Activated naive CD4-positive, alpha-beta T cell treated with anti-CD3 and anti-CD28 coated beads for 36 hours (primary cell): Measurements from ENCODE around the gene DDT. TPM values are rescaled to one million over a fixed set of nuclear protein-coding genes. Genes with fewer than 3 reads are reported as not detected.
"Not testable (repeated sequence)": the region's sequence is repeated elsewhere in the genome, so short reads cannot be mapped to it uniquely, and the experiment has no call there.

Experiments
- CTCF ChIA-PET: fragments of 350-600 bp; sonication (Branson Sonifier 250); formaldehyde crosslinking; loops from one replicate; lab custom pipeline; 2021; ENCODE audit warnings: antibody characterized with exemption; lab: Charles Lee
- DNase-seq: peaks from one replicate; pipeline ENCODE4 v3.0.0-alpha.2; 2020
- H3K27ac Mint-ChIP-seq: one replicate; pipeline ENCODE4 v1.8.0; 2021; ENCODE audit warnings: mild to moderate bottlenecking, mixed read lengths
- H3K27me3 Mint-ChIP-seq: one replicate; pipeline ENCODE4 v1.8.0; 2021; ENCODE audit warnings: low read depth, mixed read lengths
- H3K36me3 Mint-ChIP-seq: one replicate; pipeline ENCODE4 v1.8.0; 2021; ENCODE audit warnings: low read depth, mixed read lengths
- H3K4me1 Mint-ChIP-seq: one replicate; pipeline ENCODE4 v1.8.0; 2021; ENCODE audit warnings: low read depth, mixed read lengths
- H3K4me3 Mint-ChIP-seq: one replicate; pipeline ENCODE4 v1.8.0; 2021; ENCODE audit warnings: mild to moderate bottlenecking, moderate library complexity, mixed read lengths
- H3K9me3 Mint-ChIP-seq: one replicate; pipeline ENCODE4 v1.8.0; 2021; ENCODE audit warnings: mixed read lengths
- intact Hi-C: fragments of 100-400 bp; cut with micrococcal nuclease; formaldehyde crosslinking; loops from one replicate; pipeline ENCODE4 v1.15.1; 2023
- total RNA-seq, 2 experiments: library from RNA; stranded (reverse); gene quantifications; one replicate each; pipeline ENCODE4 v1.2.3, GENCODE V29; 2021

The DDT gene
- 100 to 1,000 TPM; 107 to 125 TPM for total RNA-seq

GRCh38 chr22:23974345-23974744, at the start of gene DDT:
DDT (minus strand) TSS chr22:23974441; CDS start chr22:23974414, 27 bp downstream.
- H3K36me3 Mint-ChIP-seq: peaks cover 15% of the 10 kb centered on the region
- intact Hi-C loops, H3K9me3 Mint-ChIP-seq: not testable (repeated sequence)

GRCh38 chr22:24023204-24023789, 49.1 kb upstream of the DDT start:
- Mint-ChIP-seq H3K4me3 (no peak overlapping the region), H3K27me3 (no peaks in the 10 kb centered on the region), H3K36me3 (peaks cover 25% of the 10 kb centered on the region), H3K4me1 (peaks cover 61% of the 10 kb centered on the region), H3K9me3 (peaks cover 5% of the 10 kb centered on the region), H3K27ac (peak overlapping the region; percentile 82)
- CTCF ChIA-PET: interaction anchor here (0.8 kb wide), 1 partner anchor 11 kb away, joined by 3 read pairs; no protein-coding TSS in a partner anchor
- intact Hi-C loops: no loop called here
- DNase-seq: no peak

More at GRCh38 chr22:23974345-23974744, at the start of gene DDT:
- H3K27me3 Mint-ChIP-seq, H3K4me3 Mint-ChIP-seq, CTCF ChIA-PET, H3K27ac Mint-ChIP-seq, DNase-seq: not testable (repeated sequence)
- H3K4me1 Mint-ChIP-seq: peaks cover 15% of the 10 kb centered on the region

DNA sequence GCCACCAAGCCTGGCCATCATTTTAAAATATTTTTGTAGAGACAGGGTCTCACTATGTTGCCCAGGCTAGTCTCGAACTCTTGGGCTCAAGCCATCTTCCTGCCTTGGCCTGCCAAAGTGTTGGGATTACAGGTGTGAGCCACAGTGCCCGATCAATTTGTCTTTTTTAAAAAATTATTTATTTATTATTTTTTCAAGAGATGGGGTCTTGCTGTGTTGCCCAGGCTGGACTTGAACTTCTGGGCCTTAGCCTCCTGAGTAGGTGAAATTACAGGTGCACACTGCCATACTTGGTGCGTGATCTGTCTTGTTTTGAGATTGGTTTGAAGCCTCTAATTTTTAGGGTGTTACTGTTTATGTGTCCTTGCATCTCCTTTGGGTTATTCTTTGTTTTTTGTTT, 47.1 kb upstream of the DDT start:
- Mint-ChIP-seq H3K4me1 (peaks cover 62% of the 10 kb centered on the region), H3K36me3 (peaks cover 29% of the 10 kb centered on the region), H3K9me3 (peaks cover 5% of the 10 kb centered on the region), H3K27ac (no peak overlapping the region), H3K27me3 (no peaks in the 10 kb centered on the region), H3K4me3 (no peak overlapping the region)
- CTCF ChIA-PET: no interaction called here
- intact Hi-C loops: no loop called here
- no peak for DNase-seq

GRCh38 chr22:24016156-24016555, 41.9 kb upstream of the DDT start:
- peaks cover 28% of the 10 kb centered on the region for H3K36me3 Mint-ChIP-seq
- intact Hi-C loops: no loop called here
- CTCF ChIA-PET: no interaction called here
- H3K27ac Mint-ChIP-seq: no peak overlapping the region
- H3K4me3 Mint-ChIP-seq: no peak overlapping the region
- H3K27me3 Mint-ChIP-seq: no peaks in the 10 kb centered on the region
- peaks cover 43% of the 10 kb centered on the region for H3K4me1 Mint-ChIP-seq
- no peak for DNase-seq
- no peaks in the 10 kb centered on the region for H3K9me3 Mint-ChIP-seq

GRCh38 chr22:24011735-24012068, 37.5 kb upstream of the DDT start:
- no peak for DNase-seq
- CTCF ChIA-PET: interaction anchor here (1.0 to 1.1 kb wide), 2 partner anchors 11 to 18 kb away, joined by 3 read pairs; no protein-coding TSS in a partner anchor
- peaks cover 25% of the 10 kb centered on the region for H3K4me1 Mint-ChIP-seq

GRCh38 chr22:24010018-24010391, 35.8 kb upstream of the DDT start:
- Mint-ChIP-seq H3K4me3 (peak overlapping the region; percentile 23), H3K36me3 (peaks cover 8% of the 10 kb centered on the region), H3K4me1 (peaks cover 19% of the 10 kb centered on the region), H3K27ac (no peak overlapping the region), H3K9me3 (no peaks in the 10 kb centered on the region), H3K27me3 (no peaks in the 10 kb centered on the region)
- intact Hi-C loops: loop anchor here (2.0 kb wide), 2 partner anchors 425 to 545 kb away; partner anchors contain the start of genes GUCD1 and SNRPD3
- DNase-seq: no peak
- CTCF ChIA-PET: interaction anchor here (0.9 to 1.4 kb wide), 5 partner anchors 28 to 233 kb away, joined by 3 to 9 read pairs (median 4); partner anchors contain the start of gene MIF

More at GRCh38 chr22:24011735-24012068, 37.5 kb upstream of the DDT start:
- no peaks in the 10 kb centered on the region for H3K27me3 Mint-ChIP-seq
- H3K27ac Mint-ChIP-seq: peak overlapping the region; percentile 89
- intact Hi-C loops: loop anchor here (1.0 to 2.0 kb wide), 3 partner anchors 224 to 543 kb away; partner anchors contain the start of genes GUCD1 and SNRPD3
- peak overlapping the region; percentile 95 for H3K4me3 Mint-ChIP-seq
- no peaks in the 10 kb centered on the region for H3K9me3 Mint-ChIP-seq
- H3K36me3 Mint-ChIP-seq: peaks cover 14% of the 10 kb centered on the region

GRCh38 chr22:24009227-24010017, 35.2 kb upstream of the DDT start:
- DNase-seq: no peak
- Mint-ChIP-seq H3K27me3 (no peaks in the 10 kb centered on the region), H3K9me3 (no peaks in the 10 kb centered on the region), H3K27ac (no peak overlapping the region), H3K36me3 (peaks cover 6% of the 10 kb centered on the region), H3K4me1 (peaks cover 16% of the 10 kb centered on the region), H3K4me3 (no peak overlapping the region)
- CTCF ChIA-PET: interaction anchor here (0.9 kb wide), 1 partner anchor 234 kb away, joined by 4 read pairs; no protein-coding TSS in a partner anchor
- intact Hi-C loops: loop anchor here (2.0 to 10.0 kb wide), 3 partner anchors 165 to 545 kb away; partner anchors contain the start of genes GUCD1 and SNRPD3

GRCh38 chr22:24008381-24009226, 34.4 kb upstream of the DDT start:
- Mint-ChIP-seq H3K9me3 (no peaks in the 10 kb centered on the region), H3K36me3 (peaks cover 2% of the 10 kb centered on the region), H3K27ac (no peak overlapping the region), H3K27me3 (no peaks in the 10 kb centered on the region), H3K4me3 (no peak overlapping the region), H3K4me1 (peaks cover 12% of the 10 kb centered on the region)
- DNase-seq: no peak
- CTCF ChIA-PET: interaction anchor here (1.0 kb wide), 1 partner anchor 149 kb away, joined by 3 read pairs; no protein-coding TSS in a partner anchor
- intact Hi-C loops: loop anchor here (10.0 kb wide), 1 partner anchor 166 kb away; no protein-coding TSS in a partner anchor

- CTCF ChIA-PET: interaction anchor here (1.0 kb wide), 1 partner anchor 149 kb away, joined by 3 read pairs; no protein-coding TSS in a partner anchor
- intact Hi-C loops: loop anchor here (10.0 kb wide), 1 partner anchor 167 kb away; no protein-coding TSS in a partner anchor
- Mint-ChIP-seq H3K27ac (no peak overlapping the region), H3K36me3 (no peaks in the 10 kb centered on the region), H3K4me1 (peaks cover 8% of the 10 kb centered on the region), H3K9me3 (no peaks in the 10 kb centered on the region), H3K27me3 (no peaks in the 10 kb centered on the region), H3K4me3 (no peak overlapping the region)
- no peak for DNase-seq
These were observed 33.7 kb upstream of the DDT start for GRCh38 chr22:24008022-24008283.

- H3K4me3 Mint-ChIP-seq: no peak overlapping the region
- H3K9me3 Mint-ChIP-seq: no peaks in the 10 kb centered on the region
- no peaks in the 10 kb centered on the region for H3K27me3 Mint-ChIP-seq
- no peaks in the 10 kb centered on the region for H3K36me3 Mint-ChIP-seq
- H3K4me1 Mint-ChIP-seq: peaks cover 6% of the 10 kb centered on the region
- no peak for DNase-seq
- H3K27ac Mint-ChIP-seq: no peak overlapping the region
- CTCF ChIA-PET: interaction anchor here (0.6 kb wide), 1 partner anchor 29 kb away, joined by 3 read pairs; no protein-coding TSS in a partner anchor
- intact Hi-C loops: loop anchor here (10.0 kb wide), 1 partner anchor 167 kb away; no protein-coding TSS in a partner anchor
These were observed 33.2 kb upstream of the DDT start for GRCh38 chr22:24007253-24008021.

GRCh38 chr22:24006914-24007214, 32.6 kb upstream of the DDT start:
- H3K9me3 Mint-ChIP-seq: no peaks in the 10 kb centered on the region
- CTCF ChIA-PET: interaction anchor here (0.6 kb wide), 1 partner anchor 30 kb away, joined by 3 read pairs; no protein-coding TSS in a partner anchor
- intact Hi-C loops: loop anchor here (10.0 kb wide), 1 partner anchor 168 kb away; no protein-coding TSS in a partner anchor
- H3K4me3 Mint-ChIP-seq: no peak overlapping the region
- H3K36me3 Mint-ChIP-seq: no peaks in the 10 kb centered on the region
- H3K4me1 Mint-ChIP-seq: peaks cover 3% of the 10 kb centered on the region
- H3K27me3 Mint-ChIP-seq: no peaks in the 10 kb centered on the region
- no peak overlapping the region for H3K27ac Mint-ChIP-seq
- no peak for DNase-seq
